ENCODE data around the gene MMD2. TPM values are rescaled to one million over a fixed set of nuclear protein-coding genes. Genes with fewer than 3 reads are reported as not detected.

The MMD2 gene
- total and polyA plus RNA-seq, 2 of the 8 experiments (the other 6 are each of a cell fraction or from before 2014, with no cell fraction given) = 0.14 TPM; not detected in 1

GRCh38 chr7:4885317-4885807 lies 73.6 kb downstream of the MMD2 start:
- Histone ChIP-seq H3K4ac (replicated peaks; ENCODE audit: insufficient read length, low read depth, low read length) (no peak overlapping the region), H2BK15ac (ENCODE audit: low read length) (no peak overlapping the region), H2BK5ac (ENCODE audit: low read depth, low read length) (no peak overlapping the region), H3K27me3 (replicated peaks in 1 of 4; ENCODE audit: control insufficient read depth in 3 of 4, extremely low read depth in 1 of 4, insufficient read depth in 3 of 4, low read length in 3 of 4) (peaks cover 0 to 9% (median 2%) of the 10 kb centered on the region in 4 experiments; a peak in 2 of 7 replicates), H3K27ac (ENCODE audit: low read depth, low read length) (no peak overlapping the region), H3K56ac (replicated peaks; ENCODE audit: insufficient read length, low read depth, low read length) (no peak overlapping the region), H3K79me1 (ENCODE audit: low read depth, low read length) (no peaks in the 10 kb centered on the region), H3K36me3 (ENCODE audit: control insufficient read depth in 2 of 4, insufficient read depth in 4 of 4, low read length in 3 of 4) (no peaks in the 10 kb centered on the region), H2BK12ac (ENCODE audit: low read depth, low read length) (no peak overlapping the region), H4K20me1 (replicated peaks in 1 of 2; ENCODE audit: control insufficient read depth in 1 of 2, insufficient read depth in 2 of 2, low read length in 2 of 2) (no peaks in the 10 kb centered on the region), H3K79me2 (ENCODE audit: control insufficient read depth in 1 of 2, insufficient read depth in 2 of 2, low read length in 2 of 2) (no peaks in the 10 kb centered on the region), H2BK20ac (ENCODE audit: low read length) (no peak overlapping the region), H3K4me2 (ENCODE audit: insufficient read depth in 1 of 2, low read depth in 2 of 2, low read length in 2 of 2) (no peak overlapping the region), H4K8ac (ENCODE audit: extremely low read depth, insufficient read depth, low read length) (no peak overlapping the region), H3K4me3 (ENCODE audit: extremely low read depth in 1 of 4, insufficient read depth in 2 of 4, low read depth in 3 of 4, low read length in 4 of 4) (no peak overlapping the region), H4K91ac (replicated peaks; ENCODE audit: insufficient read length, low read length) (no peak overlapping the region), H4K5ac (ENCODE audit: insufficient read length, low read depth, low read length) (no peak overlapping the region), H2BK120ac (replicated peaks; ENCODE audit: low read depth, low read length) (no peak overlapping the region), H3K4me1 (replicated peaks in 1 of 4; ENCODE audit: control insufficient read depth in 3 of 4, insufficient read depth in 4 of 4, low read length in 3 of 4) (peaks cover 0 to 5% (median 2%) of the 10 kb centered on the region in 4 experiments; a peak in 3 of 7 replicates), H3K9ac (replicated peaks in 1 of 4; ENCODE audit: extremely low read depth in 1 of 4, low read depth in 3 of 4, low read length in 3 of 4) (no peak overlapping the region), H3K14ac (ENCODE audit: insufficient read length) (no peak overlapping the region), H3K23ac (ENCODE audit: insufficient read length) (no peak overlapping the region), H2AK5ac (ENCODE audit: low read depth, low read length) (no peak overlapping the region), H3K9me3 (ENCODE audit: insufficient read depth in 2 of 2, low read depth in 1 of 2, low read length in 1 of 2) (no peaks in the 10 kb centered on the region), H3K23me2 (ENCODE audit: low read depth, low read length) (peaks cover 11% of the 10 kb centered on the region; the same call in 1 of the 2 replicates), H3K18ac (ENCODE audit: extremely low read depth, low read length) (no peak overlapping the region), H2AFZ (ENCODE audit: low read length) (no peak overlapping the region)
- POLR2A ChIA-PET (ENCODE audit: partially characterized antibody) = interaction anchor here (0.6 kb wide), 1 partner anchor 371 kb away, joined by 3 read pairs; no protein-coding TSS in a partner anchor
- TF ChIP-seq MAX (IDR thresholded peaks at IDR 0.05) (no peak), POLR2A (IDR thresholded peaks at IDR 0.05; ENCODE audit: control extremely low read depth in 1 of 2, low read depth in 2 of 2, low read length in 2 of 2) (no peak), RBBP5 (IDR thresholded peaks at IDR 0.05; ENCODE audit: borderline replicate concordance, low read depth, low read length) (no peak), YY1 (IDR thresholded peaks at IDR 0.05; ENCODE audit: low read depth, low read length) (no peak), NRF1 (IDR thresholded peaks at IDR 0.05; ENCODE audit: low read depth, low read length) (no peak), CTBP2 (IDR thresholded peaks at IDR 0.05; ENCODE audit: borderline replicate concordance, insufficient read depth, insufficient read length, low read length) (no peak), SP4 (IDR thresholded peaks at IDR 0.05; ENCODE audit: low read length) (no peak), TAF7 (optimal IDR thresholded peaks at IDR 0.05; ENCODE audit: borderline replicate concordance, low read depth, low read length) (no peak), CEBPB (IDR thresholded peaks at IDR 0.05; ENCODE audit: low read depth, low read length) (no peak), SUZ12 (IDR thresholded peaks at IDR 0.05; ENCODE audit: low read length) (no peak), SIN3A (conservative IDR thresholded peaks at IDR 0.05 in 1 of 2, IDR thresholded peaks at IDR 0.05 in 1 of 2; ENCODE audit: low read depth in 1 of 2, low read length in 2 of 2) (no peak)
- FAIRE-seq (no peak), DNase-seq (ENCODE audit: low read depth in 1 of 2, low spot score in 2 of 2) (no peak)
- CTCF ChIA-PET (ENCODE audit: partially characterized antibody) = interaction anchor here (0.5 to 3.8 kb wide), 8 partner anchors 11 to 309 kb away, joined by 3 to 39 read pairs (median 4); no protein-coding TSS in a partner anchor
- WGBS, 2 experiments (ENCODE audit: extremely low coverage in 1 of 2, insufficient coverage in 1 of 2, insufficient read length in 1 of 2, insufficient replicate concordance in 2 of 2, low coverage in 1 of 2, low lambda C conversion rate in 2 of 2, missing lambda C conversion rate in 1 of 2) = 88% methylated on average over 7 of the region's 7 CpGs; no CpG with 5 or more reads in 1 of the 2 experiments

Measured in H1 (cell line).